Measurements from ENCODE around the gene XYLT1.

DNA sequence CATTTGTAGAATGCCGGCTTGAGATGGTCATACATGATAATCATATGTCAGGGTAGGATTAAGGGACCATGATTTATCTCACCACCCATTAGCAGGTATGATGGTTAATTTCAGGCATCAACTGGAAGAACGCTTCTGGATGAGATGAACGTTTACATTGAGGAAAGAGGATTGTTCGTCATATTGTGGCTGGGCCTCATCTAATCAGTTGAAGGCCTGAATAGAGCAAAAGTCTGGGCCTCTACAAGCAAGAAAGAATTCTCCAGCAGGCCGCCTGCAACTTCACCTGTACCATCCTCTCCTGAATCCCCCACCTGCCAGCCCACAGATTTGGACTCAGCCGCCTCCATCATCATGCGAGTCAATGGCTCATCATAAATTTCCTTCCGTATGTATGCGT, 30.6 kb upstream of the XYLT1 start:
- TF ChIP-seq, protein P1, sequence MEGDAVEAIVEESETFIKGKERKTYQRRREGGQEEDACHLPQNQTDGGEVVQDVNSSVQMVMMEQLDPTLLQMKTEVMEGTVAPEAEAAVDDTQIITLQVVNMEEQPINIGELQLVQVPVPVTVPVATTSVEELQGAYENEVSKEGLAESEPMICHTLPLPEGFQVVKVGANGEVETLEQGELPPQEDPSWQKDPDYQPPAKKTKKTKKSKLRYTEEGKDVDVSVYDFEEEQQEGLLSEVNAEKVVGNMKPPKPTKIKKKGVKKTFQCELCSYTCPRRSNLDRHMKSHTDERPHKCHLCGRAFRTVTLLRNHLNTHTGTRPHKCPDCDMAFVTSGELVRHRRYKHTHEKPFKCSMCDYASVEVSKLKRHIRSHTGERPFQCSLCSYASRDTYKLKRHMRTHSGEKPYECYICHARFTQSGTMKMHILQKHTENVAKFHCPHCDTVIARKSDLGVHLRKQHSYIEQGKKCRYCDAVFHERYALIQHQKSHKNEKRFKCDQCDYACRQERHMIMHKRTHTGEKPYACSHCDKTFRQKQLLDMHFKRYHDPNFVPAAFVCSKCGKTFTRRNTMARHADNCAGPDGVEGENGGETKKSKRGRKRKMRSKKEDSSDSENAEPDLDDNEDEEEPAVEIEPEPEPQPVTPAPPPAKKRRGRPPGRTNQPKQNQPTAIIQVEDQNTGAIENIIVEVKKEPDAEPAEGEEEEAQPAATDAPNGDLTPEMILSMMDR (conservative IDR thresholded peaks at IDR 0.05; ENCODE audit: low read length), result no peak
- TF ChIP-seq EZH2phosphoT487 (IDR thresholded peaks at IDR 0.05; ENCODE audit: borderline replicate concordance), result no peak

All from Loucy (cell line).